ENCODE data around the gene CRYBB3.

- TF ChIP-seq POLR2A (IDR thresholded peaks at IDR 0.05; ENCODE audit: low read length) (no peak), GATA1 (IDR thresholded peaks at IDR 0.05; ENCODE audit: low read depth, low read length) (no peak)
Observed at GRCh38 chr22:25200967-25201366, 1.3 kb downstream of the CRYBB3 start.
